Prostate gland (tissue), 2 donors: ENCODE data around the gene SLC9B1.

ENCODE experiments used
- POLR2A ChIP-seq: fragments of 450-650 bp; IDR thresholded peaks from one replicate; pipeline ENCODE4 v1.6.1; 2016; ENCODE audit warnings: antibody characterized with exemption, mild to moderate bottlenecking
- POLR2AphosphoS5 ChIP-seq: sonication (generic); formaldehyde crosslinking; IDR thresholded peaks from one replicate; pipeline ENCODE4 v1.6.1; 2017; ENCODE audit warnings: antibody characterized with exemption
- TF ChIP-seq, protein P1 (sequence below), 4 experiments: fragments of 200-600 bp in 2 of 4; fragments of 450-650 bp in 2 of 4; sonication (generic) in 2 of 4; IDR thresholded peaks; 1 replicate in 3 of 4; 2 replicates in 1 of 4; pipeline ENCODE4 v1.5.1; 2016 to 2019; ENCODE audit warnings: antibody characterized with exemption in 4 of 4, mild to moderate bottlenecking in 2 of 4, moderate library complexity in 2 of 4

DNA sequence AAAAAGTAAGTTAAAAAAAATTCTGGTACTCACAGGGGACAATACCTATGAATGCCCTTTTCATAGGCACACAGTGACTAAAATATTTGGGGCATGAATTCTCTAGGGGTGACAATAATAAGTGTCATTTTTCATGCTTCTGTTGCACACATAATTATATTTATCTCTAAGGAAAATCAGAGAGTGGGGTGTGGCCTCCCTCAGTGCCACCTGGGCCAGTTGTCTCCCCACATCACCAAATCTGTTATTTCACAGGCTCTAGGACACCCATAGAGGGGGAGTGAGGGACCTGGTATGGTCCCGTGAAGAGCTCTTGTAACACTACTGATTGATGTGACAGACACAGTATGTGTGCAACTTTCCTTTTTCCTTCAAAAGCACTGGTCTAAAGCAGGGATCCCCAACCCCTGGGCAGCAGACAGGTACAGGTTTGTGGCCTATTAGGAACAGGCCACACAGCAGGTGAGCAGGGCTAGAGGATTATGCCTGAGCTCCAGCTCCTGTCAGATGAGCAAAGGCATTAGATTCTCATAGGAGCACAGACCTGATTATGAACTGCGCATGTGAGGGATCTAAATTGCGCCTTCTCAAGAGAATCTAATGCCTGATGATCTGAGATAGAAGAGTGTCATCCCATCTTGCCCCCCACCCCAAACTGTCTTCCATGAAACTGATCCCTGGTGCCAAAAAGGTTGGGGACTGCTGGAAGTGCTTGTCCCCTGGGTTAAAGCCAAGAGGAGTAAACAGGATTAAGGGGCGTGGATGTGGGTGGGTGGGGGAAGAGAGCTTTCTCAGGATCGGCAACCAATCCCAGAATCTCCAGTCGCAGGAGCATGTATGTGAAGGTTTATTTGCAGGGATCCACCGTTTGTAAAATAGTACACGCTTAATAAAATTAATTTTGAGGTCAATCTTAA is 856 bp downstream of the SLC9B1 start:
- TF ChIP-seq, protein P1, sequence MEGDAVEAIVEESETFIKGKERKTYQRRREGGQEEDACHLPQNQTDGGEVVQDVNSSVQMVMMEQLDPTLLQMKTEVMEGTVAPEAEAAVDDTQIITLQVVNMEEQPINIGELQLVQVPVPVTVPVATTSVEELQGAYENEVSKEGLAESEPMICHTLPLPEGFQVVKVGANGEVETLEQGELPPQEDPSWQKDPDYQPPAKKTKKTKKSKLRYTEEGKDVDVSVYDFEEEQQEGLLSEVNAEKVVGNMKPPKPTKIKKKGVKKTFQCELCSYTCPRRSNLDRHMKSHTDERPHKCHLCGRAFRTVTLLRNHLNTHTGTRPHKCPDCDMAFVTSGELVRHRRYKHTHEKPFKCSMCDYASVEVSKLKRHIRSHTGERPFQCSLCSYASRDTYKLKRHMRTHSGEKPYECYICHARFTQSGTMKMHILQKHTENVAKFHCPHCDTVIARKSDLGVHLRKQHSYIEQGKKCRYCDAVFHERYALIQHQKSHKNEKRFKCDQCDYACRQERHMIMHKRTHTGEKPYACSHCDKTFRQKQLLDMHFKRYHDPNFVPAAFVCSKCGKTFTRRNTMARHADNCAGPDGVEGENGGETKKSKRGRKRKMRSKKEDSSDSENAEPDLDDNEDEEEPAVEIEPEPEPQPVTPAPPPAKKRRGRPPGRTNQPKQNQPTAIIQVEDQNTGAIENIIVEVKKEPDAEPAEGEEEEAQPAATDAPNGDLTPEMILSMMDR (IDR thresholded peaks at IDR 0.05): no peak
- TF ChIP-seq POLR2A: no peak
- no peak for TF ChIP-seq POLR2AphosphoS5
